H9 (cell line): ENCODE measurements around the gene TRPM1. TPM values are rescaled to one million over a fixed set of nuclear protein-coding genes. Genes with fewer than 3 reads are reported as not detected.

ENCODE experiments used
- DNase-seq: peaks from one replicate; pipeline ENCODE4 v3.0.0-alpha.2; 2017
- H2AFZ ChIP-seq: one replicate; pipeline ENCODE4 v1.6.1; 2013; ENCODE audit warnings: mild to moderate bottlenecking, low read length, control low read depth, moderate library complexity
- H2AK5ac ChIP-seq: 2 replicates; pipeline ENCODE4 v1.6.1; 2013; ENCODE audit warnings: low read length, control low read depth, mixed read lengths; ENCODE audit not compliant: insufficient read length
- H2BK120ac ChIP-seq: one replicate; pipeline ENCODE4 v1.6.1; 2013; ENCODE audit warnings: low read depth, mild to moderate bottlenecking, low read length, control low read depth, inconsistent platforms; ENCODE audit not compliant: poor library complexity, severe bottlenecking
- H2BK12ac ChIP-seq: 2 replicates; pipeline ENCODE4 v1.6.1; 2013; ENCODE audit warnings: low read length, control low read depth, mixed read lengths, low read depth; ENCODE audit not compliant: insufficient read length
- H2BK15ac ChIP-seq: 2 replicates; pipeline ENCODE4 v1.6.1; 2013; ENCODE audit warnings: low read depth, low read length, control low read depth
- H2BK20ac ChIP-seq: one replicate; pipeline ENCODE4 v1.6.1; 2013; ENCODE audit warnings: low read depth, mild to moderate bottlenecking, low read length, control low read depth, inconsistent platforms; ENCODE audit not compliant: poor library complexity, severe bottlenecking
- H2BK5ac ChIP-seq: 2 replicates; pipeline ENCODE4 v1.6.1; 2013; ENCODE audit warnings: low read length, control low read depth, mixed read lengths; ENCODE audit not compliant: insufficient read length
- H3K14ac ChIP-seq: 2 replicates; pipeline ENCODE4 v1.6.1; 2013; ENCODE audit warnings: low read length, control low read depth; ENCODE audit not compliant: insufficient read depth
- H3K18ac ChIP-seq: 2 replicates; pipeline ENCODE4 v1.6.1; 2013; ENCODE audit warnings: low read depth, mild to moderate bottlenecking, mixed read lengths, low read length, control low read depth; ENCODE audit not compliant: insufficient read length
- H3K23ac ChIP-seq: 2 replicates; pipeline ENCODE4 v1.6.1; 2013; ENCODE audit warnings: low read length, control low read depth, mixed read lengths, low read depth; ENCODE audit not compliant: insufficient read length
- H3K23me2 ChIP-seq: 2 replicates; pipeline ENCODE4 v1.6.1; 2013; ENCODE audit warnings: low read depth, mild to moderate bottlenecking, mixed read lengths, low read length, control low read depth; ENCODE audit not compliant: insufficient read length, poor library complexity, severe bottlenecking
- H3K27ac ChIP-seq: 2 replicates; pipeline ENCODE4 v1.5.1; 2013; ENCODE audit warnings: low read length, control low read depth, mixed read lengths, low read depth; ENCODE audit not compliant: insufficient read length
- H3K27me3 ChIP-seq: 2 replicates; pipeline ENCODE4 v1.6.1; 2013; ENCODE audit warnings: low read length, control low read depth, inconsistent platforms; ENCODE audit not compliant: insufficient read depth
- H3K4ac ChIP-seq: 2 replicates; pipeline ENCODE4 v1.6.1; 2013; ENCODE audit warnings: low read depth, mild to moderate bottlenecking, control low read depth, inconsistent platforms, low read length, moderate library complexity
- H3K4me1 ChIP-seq: 2 replicates; pipeline ENCODE4 v1.6.1; 2013; ENCODE audit warnings: low read length, control low read depth, inconsistent platforms; ENCODE audit not compliant: insufficient read depth
- H3K4me2 ChIP-seq: 2 replicates; pipeline ENCODE4 v1.6.1; 2013; ENCODE audit warnings: low read length, control low read depth, mixed read lengths; ENCODE audit not compliant: insufficient read length, insufficient read depth
- H3K56ac ChIP-seq: 2 replicates; pipeline ENCODE4 v1.6.1; 2013; ENCODE audit warnings: low read depth, mild to moderate bottlenecking, mixed read lengths, low read length, control low read depth; ENCODE audit not compliant: insufficient read length
- H3K79me1 ChIP-seq: 2 replicates; pipeline ENCODE4 v1.6.1; 2013; ENCODE audit warnings: low read depth, mild to moderate bottlenecking, moderate library complexity, low read length, control low read depth, inconsistent platforms; ENCODE audit not compliant: insufficient read depth, poor library complexity, severe bottlenecking
- H3K79me2 ChIP-seq: 2 replicates; pipeline ENCODE4 v1.6.1; 2013; ENCODE audit warnings: low read length, control low read depth, inconsistent platforms; ENCODE audit not compliant: insufficient read depth
- H3K9ac ChIP-seq: 2 replicates; pipeline ENCODE4 v1.6.1; 2013; ENCODE audit warnings: low read length, control low read depth, mixed read lengths; ENCODE audit not compliant: insufficient read length; ENCODE audit errors: extremely low read depth
- H3K9me3 ChIP-seq: one replicate; pipeline ENCODE4 v1.6.1; 2013; ENCODE audit warnings: low read depth, low read length, inconsistent platforms; ENCODE audit not compliant: control insufficient read depth
- H3T11ph ChIP-seq: one replicate; pipeline ENCODE4 v1.6.1; 2013; ENCODE audit warnings: mild to moderate bottlenecking, low read length, control low read depth, inconsistent platforms
- H4K20me1 ChIP-seq: one replicate; pipeline ENCODE4 v1.6.1; 2013; ENCODE audit not compliant: control insufficient read depth, insufficient read length, insufficient read depth
- H4K5ac ChIP-seq: 2 replicates; pipeline ENCODE4 v1.6.1; 2013; ENCODE audit warnings: low read depth, mild to moderate bottlenecking, mixed read lengths, low read length, control low read depth; ENCODE audit not compliant: insufficient read length
- H4K8ac ChIP-seq: replicated peaks from 2 replicates; pipeline ENCODE4 v1.6.1; 2013; ENCODE audit warnings: low read length, control low read depth, mixed read lengths, low read depth; ENCODE audit not compliant: insufficient read length
- H4K91ac ChIP-seq: 2 replicates; pipeline ENCODE4 v1.6.1; 2013; ENCODE audit warnings: low read depth, mild to moderate bottlenecking, moderate library complexity, mixed read lengths, low read length, control low read depth; ENCODE audit not compliant: insufficient read length
- H3K27ac Mint-ChIP-seq, 3 experiments: 2 replicates in 2 of 3; 3 replicates in 1 of 3; pipeline ENCODE4 v1.8.0; 2020 to 2021; ENCODE audit warnings: mixed read lengths in 3 of 3, mild to moderate bottlenecking in 1 of 3, moderate library complexity in 1 of 3
- H3K27me3 Mint-ChIP-seq: 2 replicates; pipeline ENCODE4 v1.8.0; 2021; ENCODE audit warnings: low read depth, mild to moderate bottlenecking, moderate library complexity, mixed read lengths
- H3K36me3 Mint-ChIP-seq, 3 experiments: 2 replicates in 2 of 3; 3 replicates in 1 of 3; pipeline ENCODE4 v1.8.0; 2020 to 2021; ENCODE audit warnings: low read depth in 3 of 3, mixed read lengths in 3 of 3; ENCODE audit not compliant: insufficient read depth in 1 of 3
- H3K4me1 Mint-ChIP-seq, 2 experiments: 2 replicates each; pipeline ENCODE4 v1.8.0; 2020; ENCODE audit warnings: mixed read lengths in 2 of 2
- H3K4me3 Mint-ChIP-seq, 2 experiments: 2 replicates in 1 of 2; 3 replicates in 1 of 2; pipeline ENCODE4 v1.8.0; 2020 to 2021; ENCODE audit warnings: mild to moderate bottlenecking in 2 of 2, mixed read lengths in 2 of 2, moderate library complexity in 1 of 2
- H3K9me3 Mint-ChIP-seq, 2 experiments: 2 replicates in 1 of 2; 3 replicates in 1 of 2; pipeline ENCODE4 v1.8.0; 2020; ENCODE audit warnings: mild to moderate bottlenecking in 2 of 2, mixed read lengths in 2 of 2, moderate library complexity in 1 of 2
- WGBS: extraction: QIAGEN DNeasy Blood & Tissue Kit; methylation state at CpG from one replicate; pipeline ENCODE4 v1.1.7; 2013; ENCODE audit warnings: missing lambda C conversion rate, low lambda C conversion rate, mixed read lengths; ENCODE audit not compliant: insufficient read length; ENCODE audit errors: extremely low coverage; 5-methylcytosine and 5-hydroxymethylcytosine counted together
- total RNA-seq: library from RNA; stranded (reverse); gene quantifications from 2 replicates; pipeline ENCODE4 v1.2.1, GENCODE V29; 2021
- TF ChIP-seq, protein P1 (sequence below): fragments of 200-600 bp; sonication (generic); conservative IDR thresholded peaks from 3 replicates; pipeline ENCODE4 v1.8.0; 2021; ENCODE audit warnings: antibody characterized with exemption, mild to moderate bottlenecking

The TRPM1 gene
- total RNA-seq, 1 experiment from 2014 or later, result not detected

DNA sequence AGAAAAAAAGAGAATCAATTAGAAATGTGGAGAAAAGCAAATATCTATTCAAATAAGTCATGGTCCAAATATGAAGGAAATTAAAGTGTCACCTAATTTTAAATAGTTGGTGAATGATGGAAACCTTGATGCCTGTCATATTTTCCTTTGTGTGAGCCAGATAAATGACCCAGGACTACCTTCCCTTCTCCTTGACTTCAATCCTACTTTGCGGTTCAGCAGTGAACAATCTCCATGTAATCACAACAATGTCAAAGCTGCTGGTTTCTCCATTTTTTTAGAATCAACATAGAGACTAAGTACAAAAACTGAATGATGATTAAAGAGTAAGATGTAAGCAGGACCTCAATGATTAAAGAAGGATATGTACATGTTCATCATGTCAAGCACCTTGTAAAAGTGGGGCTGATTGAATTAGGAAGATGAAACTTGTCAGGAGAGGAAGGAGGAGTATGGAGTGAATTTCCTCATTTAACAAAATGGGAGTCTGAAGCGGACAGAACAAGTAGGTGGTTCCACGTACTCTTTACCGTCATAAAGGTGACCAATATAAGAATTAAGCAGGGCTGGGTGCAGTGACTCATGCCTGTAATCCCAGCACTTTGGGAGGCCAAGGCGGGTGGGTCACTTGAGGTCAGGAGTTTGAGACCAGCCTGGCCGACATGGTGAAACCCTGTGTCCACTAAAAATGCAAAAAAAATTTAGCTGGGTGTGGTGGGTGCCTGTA, 43.1 kb downstream of the TRPM1 start:
- Histone ChIP-seq H3K9ac (no peak overlapping the region), H4K5ac (no peak overlapping the region), H3K14ac (no peak overlapping the region), H2BK120ac (no peak overlapping the region), H2BK15ac (no peak overlapping the region), H2AK5ac (no peak overlapping the region), H2BK20ac (no peak overlapping the region), H3K18ac (no peak overlapping the region), H3K79me1 (no peaks in the 10 kb centered on the region), H3K23me2 (no peaks in the 10 kb centered on the region), H2BK5ac (no peak overlapping the region), H3K9me3 (no peaks in the 10 kb centered on the region), H3K4me1 (peaks cover 3% of the 10 kb centered on the region; the same call in 1 of the 2 replicates), H3K56ac (no peak overlapping the region), H2AFZ (no peak overlapping the region), H2BK12ac (no peak overlapping the region), H3K27me3 (no peaks in the 10 kb centered on the region), H3K4ac (no peak overlapping the region), H4K91ac (no peak overlapping the region), H3K79me2 (no peaks in the 10 kb centered on the region), H4K8ac (no peak overlapping the region), H3K23ac (no peak overlapping the region), H3T11ph (no peak overlapping the region), H4K20me1 (no peaks in the 10 kb centered on the region), H3K4me2 (no peak overlapping the region), H3K27ac (no peak overlapping the region)
- no peak overlapping the region for H3K27ac Mint-ChIP-seq
- TF ChIP-seq, protein P1, sequence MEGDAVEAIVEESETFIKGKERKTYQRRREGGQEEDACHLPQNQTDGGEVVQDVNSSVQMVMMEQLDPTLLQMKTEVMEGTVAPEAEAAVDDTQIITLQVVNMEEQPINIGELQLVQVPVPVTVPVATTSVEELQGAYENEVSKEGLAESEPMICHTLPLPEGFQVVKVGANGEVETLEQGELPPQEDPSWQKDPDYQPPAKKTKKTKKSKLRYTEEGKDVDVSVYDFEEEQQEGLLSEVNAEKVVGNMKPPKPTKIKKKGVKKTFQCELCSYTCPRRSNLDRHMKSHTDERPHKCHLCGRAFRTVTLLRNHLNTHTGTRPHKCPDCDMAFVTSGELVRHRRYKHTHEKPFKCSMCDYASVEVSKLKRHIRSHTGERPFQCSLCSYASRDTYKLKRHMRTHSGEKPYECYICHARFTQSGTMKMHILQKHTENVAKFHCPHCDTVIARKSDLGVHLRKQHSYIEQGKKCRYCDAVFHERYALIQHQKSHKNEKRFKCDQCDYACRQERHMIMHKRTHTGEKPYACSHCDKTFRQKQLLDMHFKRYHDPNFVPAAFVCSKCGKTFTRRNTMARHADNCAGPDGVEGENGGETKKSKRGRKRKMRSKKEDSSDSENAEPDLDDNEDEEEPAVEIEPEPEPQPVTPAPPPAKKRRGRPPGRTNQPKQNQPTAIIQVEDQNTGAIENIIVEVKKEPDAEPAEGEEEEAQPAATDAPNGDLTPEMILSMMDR, result no peak
- H3K4me3 Mint-ChIP-seq, result no peak overlapping the region
- H3K27me3 Mint-ChIP-seq, result peaks cover 6% of the 10 kb centered on the region
- WGBS, result no CpG with 5 or more reads among the region's 6 CpGs
- DNase-seq, result no peak
- H3K36me3 Mint-ChIP-seq, result peaks cover 0 to 5% (median 4%) of the 10 kb centered on the region in 3 experiments; a peak in 5 of 7 replicates
- H3K9me3 Mint-ChIP-seq, result peaks cover 11 to 12% of the 10 kb centered on the region in 2 experiments; a peak in 4 of 5 replicates
- peaks cover 8 to 10% of the 10 kb centered on the region in 2 experiments for H3K4me1 Mint-ChIP-seq
